Stimulated activated CD4-positive, alpha-beta T cell treated with anti-CD3 and anti-CD28 coated beads, Interleukin-12 subunit alpha, Interleukin-12 subunit beta, amount 100 ng/mL, for 24 hours (primary cell): ENCODE results near the gene WDR53.
"Not testable (repeated sequence)": the region's sequence is repeated elsewhere in the genome, so short reads cannot be mapped to it uniquely, and the experiment has no call there.

ENCODE experiments used
- DNase-seq, 2 experiments: peaks; one replicate each; pipeline ENCODE4 v3.0.0-alpha.2; 2020; ENCODE audit warnings: low read depth in 2 of 2

The WDR53 gene

DNA sequence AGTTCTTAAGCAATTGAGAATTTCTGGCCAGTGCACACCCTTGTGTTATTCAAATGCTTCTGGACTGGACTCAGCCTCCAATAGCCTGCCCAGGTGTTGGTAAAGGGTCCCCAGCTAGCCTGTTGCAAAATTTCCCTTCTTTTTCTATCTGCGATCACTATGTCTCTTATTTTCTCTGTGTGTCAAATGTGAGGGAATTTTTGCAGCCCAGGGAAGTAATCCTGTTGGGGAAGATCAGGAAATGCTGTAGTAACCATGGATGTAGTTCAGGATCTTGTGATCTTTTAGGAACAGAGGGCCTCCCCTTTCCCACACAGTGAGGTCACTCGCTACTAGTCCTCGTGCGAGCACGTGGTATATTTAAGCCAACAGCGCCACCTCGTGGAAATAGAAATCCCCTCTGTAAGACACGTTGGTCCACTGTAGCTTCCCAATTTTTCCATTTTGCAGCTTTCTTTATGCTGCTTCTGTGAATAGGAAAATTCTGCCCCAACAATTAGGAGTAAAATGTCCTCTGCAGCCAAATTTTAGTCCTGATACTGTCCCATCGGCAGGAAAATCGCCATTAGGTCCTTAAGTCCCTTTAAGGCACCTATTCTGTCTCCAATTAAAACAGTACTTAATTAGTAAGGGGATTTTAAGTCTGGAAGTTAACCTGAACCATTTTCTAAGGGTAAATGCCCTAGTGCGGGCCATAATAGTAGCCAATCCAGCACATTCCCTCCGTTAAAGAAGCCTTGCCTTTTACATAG is 49.2 kb downstream of the WDR53 start:
- DNase-seq = peak in 1 of 2 experiments; percentile 44

DNA sequence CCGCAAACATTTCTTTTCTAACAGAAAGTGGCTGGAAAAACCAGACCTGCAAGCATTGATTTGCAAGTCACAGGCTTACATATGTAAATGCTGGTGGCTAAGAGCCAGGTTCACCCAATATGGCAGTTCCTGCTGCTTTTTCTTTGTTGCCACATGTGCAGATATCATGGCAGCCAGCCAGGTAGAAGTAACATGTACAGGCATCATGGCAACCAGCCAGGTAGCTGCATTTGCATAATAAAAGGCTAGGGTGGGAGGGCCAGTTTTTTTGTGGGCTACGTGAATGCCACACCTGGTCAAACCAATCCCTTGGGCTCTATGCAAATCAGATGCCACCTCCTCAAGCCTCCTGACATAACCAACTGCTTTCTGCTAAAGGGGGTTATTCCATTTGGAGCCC is 50.4 kb downstream of the WDR53 start:
- DNase-seq = no peak

DNA sequence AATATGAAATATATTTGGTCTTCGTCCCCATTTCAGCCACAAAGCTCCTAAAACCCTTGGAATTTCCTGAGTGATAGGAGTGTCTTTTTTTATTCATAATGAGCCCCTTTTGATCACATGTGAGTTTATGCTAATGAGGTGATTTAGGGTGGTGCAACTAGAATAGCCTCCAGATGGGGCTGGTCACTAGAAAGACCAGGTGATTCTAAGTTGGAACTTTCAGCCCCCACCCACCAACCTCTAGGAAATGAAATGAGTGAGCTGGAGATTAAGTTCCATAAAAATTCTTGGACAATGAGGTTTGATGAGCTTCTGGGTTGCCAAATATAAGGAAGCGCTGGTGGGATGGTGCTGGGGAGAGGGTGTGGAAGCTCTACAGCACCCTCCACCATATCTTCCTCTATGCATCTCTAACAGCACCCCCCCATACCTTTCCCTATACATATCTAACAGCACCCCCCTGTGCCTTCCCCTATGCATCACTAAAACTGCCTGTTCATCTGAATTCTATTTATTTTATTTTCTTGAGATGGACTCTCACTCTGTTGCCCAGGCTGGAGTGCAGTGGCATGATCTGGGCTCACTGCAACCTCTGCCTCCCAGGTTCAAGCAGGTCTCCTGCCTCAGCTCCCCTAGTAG is 51.1 kb downstream of the WDR53 start:
- no peak for DNase-seq

GRCh38 chr3:196514913-196515621 is 53.3 kb downstream of the WDR53 start, which contains the start of gene SMCO1:
SMCO1 (minus strand) TSS chr3:196515346; CDS start chr3:196515209, 137 bp downstream.
- no peak for DNase-seq

DNA sequence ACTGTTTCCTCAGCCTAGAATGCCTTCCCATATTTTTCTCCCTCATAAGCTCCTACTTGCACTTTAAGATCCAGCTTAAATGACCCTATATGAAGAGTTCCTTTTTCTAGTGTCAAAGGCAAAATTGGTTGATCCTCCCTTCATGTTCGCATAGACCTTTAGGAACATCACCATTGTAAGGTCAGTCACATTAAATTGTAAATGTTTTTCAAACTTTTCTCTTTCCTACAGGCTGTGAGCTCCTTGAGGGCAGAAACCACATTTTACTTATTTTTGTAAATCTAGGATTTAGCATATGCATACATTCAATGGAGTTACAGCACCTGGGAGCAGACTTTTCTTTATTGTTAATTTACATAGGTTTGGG is 54.0 kb downstream of the WDR53 start:
- no peak for DNase-seq

- no peak for DNase-seq
Measured at GRCh38 chr3:196513697-196514349, 54.5 kb downstream of the WDR53 start.

DNA sequence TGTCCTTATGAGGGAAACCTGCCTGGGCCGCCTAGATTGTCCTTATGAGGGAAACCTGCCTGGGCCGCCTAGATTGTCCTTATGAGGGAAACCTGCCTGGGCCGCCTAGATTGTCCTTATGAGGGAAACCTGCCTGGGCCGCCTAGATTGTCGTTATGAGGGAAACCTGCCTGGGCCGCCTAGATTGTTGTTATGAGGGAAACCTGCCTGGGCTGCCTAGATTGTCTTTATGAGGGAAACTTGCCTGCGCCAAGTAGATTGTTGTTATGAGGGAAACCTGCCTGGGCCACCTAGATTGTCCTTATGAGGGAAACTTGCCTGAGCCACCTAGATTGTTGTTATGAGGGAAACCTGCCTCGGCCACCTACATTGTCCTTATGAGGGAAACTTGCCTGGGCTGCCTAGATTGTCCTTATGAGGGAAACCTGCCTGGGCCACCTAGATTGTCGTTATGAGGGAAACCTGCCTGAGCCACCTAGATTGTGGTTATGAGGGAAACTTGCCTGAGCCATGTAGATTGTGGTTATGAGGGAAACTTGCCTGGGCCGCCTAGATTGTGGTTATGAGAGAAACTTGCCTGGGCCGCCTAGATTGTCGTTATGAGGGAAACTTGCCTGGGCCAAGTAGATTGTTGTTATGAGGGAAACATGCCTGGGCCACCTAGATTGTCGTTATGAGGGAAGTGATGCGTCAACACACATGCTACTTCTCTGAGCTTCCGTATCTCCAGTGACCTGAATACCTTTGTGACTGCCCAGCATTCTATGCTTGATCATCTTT is 56.5 kb downstream of the WDR53 start:
- DNase-seq = not testable (repeated sequence)

- DNase-seq = not testable (repeated sequence)
Measured at GRCh38 chr3:196511108-196511507, 57.2 kb downstream of the WDR53 start.

DNA sequence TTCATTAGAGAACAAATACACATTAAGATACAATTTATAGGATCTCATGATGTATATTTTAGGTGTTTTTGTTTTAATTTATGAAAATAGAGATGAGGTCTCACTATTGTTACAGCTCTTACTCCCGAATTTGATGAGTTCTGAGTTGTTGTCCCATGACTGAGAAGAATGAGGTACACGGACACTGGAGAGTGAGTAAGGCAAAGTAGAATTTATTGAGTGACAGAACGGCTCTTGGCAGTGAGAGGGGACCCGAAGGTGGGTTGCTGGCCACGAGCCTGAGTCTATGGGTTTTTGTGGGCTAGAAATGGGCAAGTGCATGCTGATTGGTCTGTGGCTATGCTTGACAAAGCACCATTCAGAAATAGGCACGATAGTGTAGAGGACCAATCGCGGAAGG is 61.7 kb downstream of the WDR53 start:
- no peak for DNase-seq

DNA sequence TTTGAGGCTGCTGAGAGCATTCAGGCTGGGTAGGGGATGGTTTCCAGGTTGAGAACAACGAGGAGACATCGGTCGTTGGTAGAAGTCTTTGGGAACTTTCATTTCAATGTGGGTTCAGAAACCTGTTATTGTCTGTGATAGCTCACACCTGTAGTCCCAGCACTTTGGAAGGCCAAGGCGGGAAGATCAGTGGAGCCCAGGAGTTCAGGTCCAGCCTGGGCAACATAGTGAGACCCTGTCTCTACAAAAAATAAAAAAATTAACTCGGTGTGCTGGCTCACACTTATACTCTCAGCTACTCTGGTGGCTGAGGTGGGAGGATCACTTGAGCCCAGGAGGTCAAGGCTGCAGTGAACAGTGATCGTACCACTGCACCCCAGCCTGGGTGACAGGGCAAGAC is 63.8 kb downstream of the WDR53 start:
- DNase-seq = no peak
